Breast epithelium (tissue), 4 donors: ENCODE results near the gene KRT76. TPM values are rescaled to one million over a fixed set of nuclear protein-coding genes. Genes with fewer than 3 reads are reported as not detected.

Experiments used
- DNase-seq, 2 donors: peaks; one replicate each; pipeline ENCODE4 v3.0.0-alpha.2; 2019; ENCODE audit warnings: low spot score in 2 of 2
- H3K27ac ChIP-seq, 2 donors: fragments of 200-600 bp; sonication (generic) in 1 of 2; one replicate each; pipeline ENCODE4 v1.5.1; 2016 to 2019; ENCODE audit warnings: mild to moderate bottlenecking in 1 of 2
- H3K27me3 ChIP-seq, 2 donors: fragments of 200-600 bp; sonication (generic) in 1 of 2; one replicate each; pipeline versions ENCODE4 v1.5.1 to v1.6.0; 2017 to 2019; ENCODE audit warnings: control low read depth in 1 of 2, mild to moderate bottlenecking in 1 of 2
- H3K36me3 ChIP-seq: fragments of 200-600 bp; one replicate; pipeline ENCODE4 v1.5.1; 2019
- H3K4me1 ChIP-seq, 2 donors: fragments of 200-600 bp; sonication (generic); one replicate each; pipeline ENCODE4 v1.5.1; 2016 to 2019; ENCODE audit warnings: control low read depth in 1 of 2
- H3K4me3 ChIP-seq, 3 donors: fragments of 200-600 bp; sonication (generic); 1 replicate in 2 of 3; 2 replicates in 1 of 3; pipeline ENCODE4 v1.5.1; 2016 to 2019; ENCODE audit warnings: mild to moderate bottlenecking in 3 of 3, moderate library complexity in 2 of 3
- H3K9me3 ChIP-seq, 2 donors: fragments of 200-600 bp; sonication (generic) in 1 of 2; one replicate each; pipeline ENCODE4 v1.5.1; 2016 to 2019; ENCODE audit warnings: control low read depth in 1 of 2
- CTCF ChIP-seq, 3 donors: fragments of 450-650 bp; IDR thresholded peaks; one replicate each; pipeline ENCODE4 v1.5.1; 2016 to 2017; ENCODE audit warnings: antibody characterized with exemption in 3 of 3, mild to moderate bottlenecking in 3 of 3, moderate library complexity in 3 of 3
- POLR2A ChIP-seq: fragments of 450-650 bp; IDR thresholded peaks from one replicate; pipeline ENCODE4 v1.6.1; 2016; ENCODE audit warnings: antibody characterized with exemption, mild to moderate bottlenecking, moderate library complexity
- POLR2AphosphoS5 ChIP-seq, 3 donors: sonication (generic); formaldehyde crosslinking; IDR thresholded peaks; one replicate each; pipeline ENCODE4 v1.6.1; 2017; ENCODE audit warnings: antibody characterized with exemption in 3 of 3
- intact Hi-C: fragments of 100-400 bp; cut with DNase I; formaldehyde crosslinking; loops from one replicate; pipeline ENCODE4 v1.15.1; 2023; ENCODE audit warnings: low total_unique reads
- total RNA-seq, 3 donors: library from RNA; depleted of rRNA; stranded (reverse); fragments of >200 nt; gene quantifications; one replicate each; pipeline ENCODE4 v1.1.0, GENCODE V29; 2016

Gene KRT76
- total RNA-seq, 3 donors from 2014 or later = not detected

- H3K4me1 ChIP-seq = no peaks in the 10 kb centered on the region
- DNase-seq = no peak
- H3K27me3 ChIP-seq = peaks cover 2 to 4% of the 10 kb centered on the region in 2 donors
- TF ChIP-seq POLR2A (no peak), CTCF (IDR thresholded peaks at IDR 0.05) (no peak), POLR2AphosphoS5 (IDR thresholded peaks at IDR 0.05) (no peak)
- intact Hi-C loops = no loop called here
- H3K9me3 ChIP-seq = no peaks in the 10 kb centered on the region
- no peaks in the 10 kb centered on the region for H3K36me3 ChIP-seq
- no peak overlapping the region for H3K27ac ChIP-seq
- H3K4me3 ChIP-seq = no peak overlapping the region
Observed at GRCh38 chr12:52724384-52724783, 52.8 kb downstream of the KRT76 start.

- no peaks in the 10 kb centered on the region for H3K36me3 ChIP-seq
- no peaks in the 10 kb centered on the region for H3K9me3 ChIP-seq
- H3K4me3 ChIP-seq = no peak overlapping the region
- no peak overlapping the region for H3K27ac ChIP-seq
- peaks cover 2 to 4% of the 10 kb centered on the region in 2 donors for H3K27me3 ChIP-seq
- TF ChIP-seq POLR2AphosphoS5 (IDR thresholded peaks at IDR 0.05) (no peak), CTCF (IDR thresholded peaks at IDR 0.05) (no peak), POLR2A (no peak)
- H3K4me1 ChIP-seq = no peaks in the 10 kb centered on the region
- intact Hi-C loops = no loop called here
- DNase-seq = no peak
Observed at GRCh38 chr12:52722680-52723079, 54.5 kb downstream of the KRT76 start.

- H3K4me1 ChIP-seq = no peaks in the 10 kb centered on the region
- no peak for DNase-seq
- intact Hi-C loops = no loop called here
- no peak overlapping the region for H3K4me3 ChIP-seq
- no peaks in the 10 kb centered on the region for H3K9me3 ChIP-seq
- H3K36me3 ChIP-seq = no peaks in the 10 kb centered on the region
- TF ChIP-seq CTCF (IDR thresholded peaks at IDR 0.05) (no peak), POLR2A (no peak), POLR2AphosphoS5 (IDR thresholded peaks at IDR 0.05) (no peak)
- peaks cover 2% of the 10 kb centered on the region in 2 donors for H3K27me3 ChIP-seq
- H3K27ac ChIP-seq = no peak overlapping the region
Observed at GRCh38 chr12:52721838-52722470, 55.2 kb downstream of the KRT76 start.

- Histone ChIP-seq H3K9me3 (no peaks in the 10 kb centered on the region), H3K4me3 (no peak overlapping the region), H3K4me1 (no peaks in the 10 kb centered on the region), H3K27ac (no peak overlapping the region), H3K36me3 (no peaks in the 10 kb centered on the region), H3K27me3 (peaks cover 2 to 10% of the 10 kb centered on the region in 2 donors)
- TF ChIP-seq POLR2A = no peak
- no peak for TF ChIP-seq POLR2AphosphoS5 (IDR thresholded peaks at IDR 0.05)
- no peak for TF ChIP-seq CTCF (IDR thresholded peaks at IDR 0.05)
- intact Hi-C loops = no loop called here
- no peak for DNase-seq
Observed at GRCh38 chr12:52720365-52720886, 56.7 kb downstream of the KRT76 start.

Other genes starting within 250 kb of the KRT76 start
- under 1 TPM in 1 of 3 donors, not detected in 2; 0.16 TPM for gene KRT71, start 224.2 kb downstream of the KRT76 start, total RNA-seq
- not detected for gene KRT74, start 203.5 kb downstream of the KRT76 start, total RNA-seq
- gene KRT72, start 175.9 kb downstream of the KRT76 start, total RNA-seq = not detected
- gene KRT73, start 158.8 kb downstream of the KRT76 start, total RNA-seq = not detected
- gene KRT2, start 125.1 kb downstream of the KRT76 start, total RNA-seq = not detected
- not detected for gene KRT1, start 96.9 kb downstream of the KRT76 start, total RNA-seq
- under 1 TPM in 1 of 3 donors, not detected in 2; 0.48 TPM for gene KRT77, start 73.8 kb downstream of the KRT76 start, total RNA-seq
- not detected for gene KRT3, start 18.8 kb upstream of the KRT76 start, total RNA-seq
- gene KRT4, start 36.8 kb upstream of the KRT76 start, total RNA-seq = under 1 TPM in 1 of 3 donors, not detected in 2; 0.33 TPM
- 1 to 10 TPM in 1 of 3 donors, under 1 TPM in 1, not detected in 1; 0.48 to 1.3 TPM for gene KRT79, start 57.0 kb upstream of the KRT76 start, total RNA-seq
- 1 to 10 TPM in 1 of 3 donors, not detected in 2; 2.0 TPM for gene KRT78, start 71.6 kb upstream of the KRT76 start, total RNA-seq
- 100 to 1,000 TPM in 2 of 3 donors, 1 to 10 TPM in 1; 4.6 to 430 (median 153) TPM for gene KRT8, start 127.7 kb upstream of the KRT76 start, total RNA-seq
- 100 to 1,000 TPM in 2 of 3 donors, 1 to 10 TPM in 1; 2.1 to 380 (median 213) TPM for gene KRT18, start 171.8 kb upstream of the KRT76 start, total RNA-seq
- gene EIF4B, start 229.1 kb upstream of the KRT76 start, total RNA-seq = 100 to 1,000 TPM; 600 to 759 (median 614) TPM